Measurements from ENCODE around the gene YY1. TPM values are rescaled to one million over a fixed set of nuclear protein-coding genes. Genes with fewer than 3 reads are reported as not detected.

Gene YY1
- total and polyA plus RNA-seq, 2 of the 8 experiments (the other 6 are each of a cell fraction or from before 2014, with no cell fraction given), result 26.4 to 106 TPM

DNA sequence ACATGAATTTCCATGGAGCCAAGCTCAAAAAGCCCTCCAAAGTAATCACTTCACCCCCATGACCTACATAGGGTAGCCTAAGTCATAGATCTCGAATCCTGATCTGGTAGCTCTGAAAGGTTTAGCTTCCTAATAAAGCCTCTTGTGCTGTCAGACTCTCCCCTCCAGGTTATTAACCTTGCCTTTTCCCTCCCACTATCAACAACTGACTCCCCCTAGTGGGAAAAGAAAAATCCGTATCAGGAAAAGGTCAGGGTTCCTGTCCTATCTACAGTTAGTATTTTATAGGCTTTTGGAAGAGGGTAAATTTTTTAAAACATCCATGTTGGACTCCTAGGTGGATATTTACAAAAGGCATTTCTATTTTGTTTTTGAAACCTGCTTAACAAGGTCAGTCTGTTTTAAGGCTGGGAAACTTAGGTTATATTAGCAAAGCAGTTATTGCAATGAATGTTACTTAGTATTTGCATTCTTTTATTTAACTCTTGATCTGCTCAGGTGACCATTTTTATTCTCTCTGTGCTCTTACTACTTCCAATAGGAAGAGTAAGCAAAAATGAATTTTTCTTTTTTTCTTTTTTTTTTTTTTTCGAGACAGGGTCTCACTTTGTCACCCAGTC, 8.0 kb downstream of the YY1 start:
- H2BK120ac ChIP-seq (replicated peaks; ENCODE audit: low read depth, low read length), result no peak overlapping the region
- 31% methylated on average over 2 of the region's 3 CpGs; no CpG with 5 or more reads in 1 of the 2 experiments for WGBS, 2 experiments (ENCODE audit: extremely low coverage in 1 of 2, insufficient coverage in 1 of 2, insufficient read length in 1 of 2, insufficient replicate concordance in 2 of 2, low coverage in 1 of 2, low lambda C conversion rate in 2 of 2, missing lambda C conversion rate in 1 of 2)
- no peak overlapping the region for H4K8ac ChIP-seq (ENCODE audit: extremely low read depth, insufficient read depth, low read length)
- peaks cover 3% of the 10 kb centered on the region for H3K79me1 ChIP-seq (ENCODE audit: low read depth, low read length)
- H3K4me1 ChIP-seq (replicated peaks in 1 of 4; ENCODE audit: control insufficient read depth in 3 of 4, insufficient read depth in 4 of 4, low read length in 3 of 4), result peaks cover 4 to 8% (median 5%) of the 10 kb centered on the region in 4 experiments
- H3K4me2 ChIP-seq (ENCODE audit: insufficient read depth in 1 of 2, low read depth in 2 of 2, low read length in 2 of 2), result no peak overlapping the region; a peak in 1 of 4 replicates
- H3K18ac ChIP-seq (ENCODE audit: extremely low read depth, low read length), result no peak overlapping the region
- ChIA-PET POLR2A (ENCODE audit: partially characterized antibody) (interaction anchor here (0.9 to 1.5 kb wide), 6 partner anchors 9 to 36 kb away, joined by 3 to 4 read pairs (median 3); no protein-coding TSS in a partner anchor), CTCF (ENCODE audit: partially characterized antibody) (interaction anchor here (0.6 to 2.7 kb wide), 18 partner anchors 10 to 743 kb away, joined by 3 to 16 read pairs (median 3); no protein-coding TSS in a partner anchor)
- no peak overlapping the region for H4K5ac ChIP-seq (ENCODE audit: insufficient read length, low read depth, low read length)
- H2AFZ ChIP-seq (ENCODE audit: low read length), result no peak overlapping the region
- H3K9ac ChIP-seq (replicated peaks in 1 of 4; ENCODE audit: extremely low read depth in 1 of 4, low read depth in 3 of 4, low read length in 3 of 4), result no peak overlapping the region
- peaks cover 40 to 51% of the 10 kb centered on the region in 2 experiments for H4K20me1 ChIP-seq (replicated peaks in 1 of 2; ENCODE audit: control insufficient read depth in 1 of 2, insufficient read depth in 2 of 2, low read length in 2 of 2)
- TF ChIP-seq POLR2AphosphoS5 (IDR thresholded peaks at IDR 0.05; ENCODE audit: low read depth, low read length) (no peak), CHD2 (IDR thresholded peaks at IDR 0.05; ENCODE audit: low read length) (no peak), SIN3A (conservative IDR thresholded peaks at IDR 0.05 in 1 of 2, IDR thresholded peaks at IDR 0.05 in 1 of 2; ENCODE audit: low read depth in 1 of 2, low read length in 2 of 2) (0 out of 4 replicates have a peak, but pooled peaks of 1 of the 2 experiments have one; percentile 58), RAD21 (IDR thresholded peaks at IDR 0.05 in 1 of 2, conservative IDR thresholded peaks at IDR 0.05 in 1 of 2; ENCODE audit: low read depth in 2 of 2, low read length in 2 of 2) (peak in 1 of 2 experiments; percentile 28; a peak in 3 of 4 replicates), JUN (IDR thresholded peaks at IDR 0.05; ENCODE audit: low read depth, low read length) (no peak)
- TF ChIP-seq, protein P1, sequence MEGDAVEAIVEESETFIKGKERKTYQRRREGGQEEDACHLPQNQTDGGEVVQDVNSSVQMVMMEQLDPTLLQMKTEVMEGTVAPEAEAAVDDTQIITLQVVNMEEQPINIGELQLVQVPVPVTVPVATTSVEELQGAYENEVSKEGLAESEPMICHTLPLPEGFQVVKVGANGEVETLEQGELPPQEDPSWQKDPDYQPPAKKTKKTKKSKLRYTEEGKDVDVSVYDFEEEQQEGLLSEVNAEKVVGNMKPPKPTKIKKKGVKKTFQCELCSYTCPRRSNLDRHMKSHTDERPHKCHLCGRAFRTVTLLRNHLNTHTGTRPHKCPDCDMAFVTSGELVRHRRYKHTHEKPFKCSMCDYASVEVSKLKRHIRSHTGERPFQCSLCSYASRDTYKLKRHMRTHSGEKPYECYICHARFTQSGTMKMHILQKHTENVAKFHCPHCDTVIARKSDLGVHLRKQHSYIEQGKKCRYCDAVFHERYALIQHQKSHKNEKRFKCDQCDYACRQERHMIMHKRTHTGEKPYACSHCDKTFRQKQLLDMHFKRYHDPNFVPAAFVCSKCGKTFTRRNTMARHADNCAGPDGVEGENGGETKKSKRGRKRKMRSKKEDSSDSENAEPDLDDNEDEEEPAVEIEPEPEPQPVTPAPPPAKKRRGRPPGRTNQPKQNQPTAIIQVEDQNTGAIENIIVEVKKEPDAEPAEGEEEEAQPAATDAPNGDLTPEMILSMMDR (IDR thresholded peaks at IDR 0.05; ENCODE audit: control extremely low read depth in 1 of 3, insufficient read depth in 1 of 3, low read depth in 1 of 3, low read length in 3 of 3), result peak in 2 of 3 experiments; percentile 45 to 56; a peak in 2 of 4 replicates
- H3K23ac ChIP-seq (ENCODE audit: insufficient read length), result no peak overlapping the region
- no peak overlapping the region for H3K27ac ChIP-seq (ENCODE audit: low read depth, low read length)
- H3K27me3 ChIP-seq (replicated peaks in 1 of 4; ENCODE audit: control insufficient read depth in 3 of 4, extremely low read depth in 1 of 4, insufficient read depth in 3 of 4, low read length in 3 of 4), result no peaks in the 10 kb centered on the region
- H3K4ac ChIP-seq (replicated peaks; ENCODE audit: insufficient read length, low read depth, low read length), result no peak overlapping the region
- FAIRE-seq (peak; percentile 60), DNase-seq (ENCODE audit: low read depth in 1 of 2, low spot score in 2 of 2) (no peak)
- H2AK5ac ChIP-seq (ENCODE audit: low read depth, low read length), result no peak overlapping the region
- H2BK12ac ChIP-seq (ENCODE audit: low read depth, low read length), result no peak overlapping the region
- H2BK15ac ChIP-seq (ENCODE audit: low read length), result no peak overlapping the region
- H2BK5ac ChIP-seq (ENCODE audit: low read depth, low read length), result no peak overlapping the region
- no peak overlapping the region for H3K4me3 ChIP-seq (ENCODE audit: extremely low read depth in 1 of 4, insufficient read depth in 2 of 4, low read depth in 3 of 4, low read length in 4 of 4)
- no peak overlapping the region for H2BK20ac ChIP-seq (ENCODE audit: low read length)
- H3K79me2 ChIP-seq (ENCODE audit: control insufficient read depth in 1 of 2, insufficient read depth in 2 of 2, low read length in 2 of 2), result peaks cover 78 to 99% of the 10 kb centered on the region in 2 experiments
- H4K91ac ChIP-seq (replicated peaks; ENCODE audit: insufficient read length, low read length), result no peak overlapping the region
- no peaks in the 10 kb centered on the region for H3K9me3 ChIP-seq (ENCODE audit: insufficient read depth in 2 of 2, low read depth in 1 of 2, low read length in 1 of 2)
- no peak overlapping the region for H3K56ac ChIP-seq (replicated peaks; ENCODE audit: insufficient read length, low read depth, low read length)
- H3K36me3 ChIP-seq (ENCODE audit: control insufficient read depth in 2 of 4, insufficient read depth in 4 of 4, low read length in 3 of 4), result no peaks in the 10 kb centered on the region
- no peak overlapping the region for H3K14ac ChIP-seq (ENCODE audit: insufficient read length)
- no peaks in the 10 kb centered on the region for H3K23me2 ChIP-seq (ENCODE audit: low read depth, low read length)
